Suprapubic skin (tissue), 4 donors: Measurements from ENCODE around the gene CYP4F3.

Source experiments
- CTCF ChIP-seq, 2 donors: fragments of 200-600 bp in 1 of 2; fragments of 450-650 bp in 1 of 2; sonication (generic) in 1 of 2; IDR thresholded peaks; one replicate each; pipeline ENCODE4 v1.5.1; 2016 to 2019; ENCODE audit warnings: antibody characterized with exemption in 2 of 2, mild to moderate bottlenecking in 1 of 2, moderate library complexity in 1 of 2
- EP300 ChIP-seq: sonication (generic); formaldehyde crosslinking; IDR thresholded peaks from one replicate; pipeline ENCODE4 v1.6.1; 2017; ENCODE audit warnings: antibody characterized with exemption
- POLR2A ChIP-seq, 2 donors: fragments of 450-650 bp; IDR thresholded peaks; one replicate each; pipeline ENCODE4 v1.6.1; 2017; ENCODE audit warnings: antibody characterized with exemption in 2 of 2, mild to moderate bottlenecking in 2 of 2, moderate library complexity in 2 of 2
- POLR2AphosphoS5 ChIP-seq, 3 donors: sonication (generic); formaldehyde crosslinking; IDR thresholded peaks; one replicate each; pipeline ENCODE4 v1.6.1; 2017; ENCODE audit warnings: antibody characterized with exemption in 3 of 3

- TF ChIP-seq POLR2A (IDR thresholded peaks at IDR 0.05), result no peak
- TF ChIP-seq CTCF (IDR thresholded peaks at IDR 0.05), result no peak
- TF ChIP-seq POLR2AphosphoS5 (IDR thresholded peaks at IDR 0.05), result no peak
- TF ChIP-seq EP300, result no peak
These were observed 26.2 kb downstream of the CYP4F3 start for GRCh38 chr19:15666883-15667282.
